ENCODE measurements around the gene NTRK2.

NTRK2 gene

DNA sequence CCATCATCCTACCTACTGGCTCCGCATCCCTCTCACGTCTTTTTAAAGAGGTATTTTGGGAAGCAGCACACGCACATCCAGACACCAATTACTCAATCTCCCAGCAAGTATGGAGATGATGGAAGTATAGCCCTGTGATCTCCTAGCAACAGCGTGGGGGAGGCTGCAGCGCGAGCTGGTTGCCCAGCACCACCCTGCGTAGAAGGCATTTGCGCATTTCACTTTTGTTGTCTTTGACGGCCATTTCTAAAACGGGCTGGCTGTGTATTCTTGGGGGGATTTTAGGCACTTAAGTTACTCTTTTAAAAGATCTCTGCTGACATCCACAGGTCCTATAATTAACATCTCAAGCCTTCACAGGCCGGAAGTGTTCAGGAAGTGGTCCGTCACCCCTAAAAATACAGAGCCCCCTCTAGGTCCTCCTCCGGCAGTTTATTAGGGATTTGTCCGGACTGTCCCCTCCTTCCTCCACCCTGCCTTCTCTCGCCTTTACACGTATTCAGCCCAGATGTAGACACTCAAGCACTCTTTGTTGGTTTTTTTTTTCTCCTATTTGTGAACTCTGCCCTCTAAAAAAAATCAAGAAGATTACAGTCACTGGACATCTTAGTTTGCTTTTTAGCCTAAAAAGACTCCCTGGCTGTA, 371.4 kb downstream of the NTRK2 start:
- no peaks in the 10 kb centered on the region for H3K36me3 ChIP-seq (ENCODE audit: insufficient read depth, low read length)
- H3K4me1 ChIP-seq (ENCODE audit: control insufficient read depth, insufficient read depth, low read length): no peaks in the 10 kb centered on the region
- H3K9ac ChIP-seq (ENCODE audit: low read depth, low read length): no peak overlapping the region
- peaks cover 3% of the 10 kb centered on the region for H3K9me3 ChIP-seq (replicated peaks; ENCODE audit: low read length)
- no peak overlapping the region for H3K4me3 ChIP-seq (ENCODE audit: low read length)
- no peak overlapping the region for H3K4me2 ChIP-seq (ENCODE audit: low read length)
- H3K27me3 ChIP-seq (ENCODE audit: control insufficient read depth, insufficient read depth, low read length): no peaks in the 10 kb centered on the region

DNA sequence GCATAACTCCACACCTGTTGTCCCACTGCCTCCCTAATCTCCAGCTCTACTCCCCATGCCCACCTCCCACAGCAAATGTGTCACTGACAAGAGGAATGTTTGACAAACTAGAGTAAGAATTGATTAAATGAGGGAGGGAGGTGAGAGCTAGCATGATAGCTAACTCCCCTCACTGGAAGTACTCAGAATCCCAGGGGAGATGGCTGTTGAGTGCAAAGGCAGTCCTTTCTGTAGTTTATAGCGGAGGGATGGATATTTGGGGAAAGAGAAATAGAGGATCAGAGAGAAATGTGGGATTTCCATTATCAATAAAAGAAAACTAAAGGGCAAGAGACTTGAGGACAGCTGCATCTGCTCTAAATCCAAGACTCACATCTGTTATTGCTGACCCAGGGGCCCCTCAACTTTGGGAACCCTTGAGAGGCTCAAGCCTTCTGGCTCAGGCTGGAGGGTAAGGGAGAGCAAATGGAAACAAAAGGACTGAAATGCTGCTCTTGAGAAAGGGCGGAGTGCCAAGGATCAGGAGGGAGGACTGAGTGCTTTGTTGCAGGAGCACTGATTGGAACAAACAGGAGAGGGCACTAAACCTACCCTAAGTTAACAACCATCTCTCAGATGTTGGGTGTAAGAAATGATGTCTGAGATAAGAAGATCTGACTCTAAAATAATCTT, 372.1 kb downstream of the NTRK2 start:
- H3K4me2 ChIP-seq (ENCODE audit: low read length): no peak overlapping the region
- no peaks in the 10 kb centered on the region for H3K4me1 ChIP-seq (ENCODE audit: control insufficient read depth, insufficient read depth, low read length)
- no peak overlapping the region for H3K4me3 ChIP-seq (ENCODE audit: low read length)
- peaks cover under 1% of the 10 kb centered on the region for H3K9me3 ChIP-seq (replicated peaks; ENCODE audit: low read length)
- H3K36me3 ChIP-seq (ENCODE audit: insufficient read depth, low read length): no peaks in the 10 kb centered on the region
- H3K9ac ChIP-seq (ENCODE audit: low read depth, low read length): no peak overlapping the region
- H3K27me3 ChIP-seq (ENCODE audit: control insufficient read depth, insufficient read depth, low read length): no peaks in the 10 kb centered on the region

DNA sequence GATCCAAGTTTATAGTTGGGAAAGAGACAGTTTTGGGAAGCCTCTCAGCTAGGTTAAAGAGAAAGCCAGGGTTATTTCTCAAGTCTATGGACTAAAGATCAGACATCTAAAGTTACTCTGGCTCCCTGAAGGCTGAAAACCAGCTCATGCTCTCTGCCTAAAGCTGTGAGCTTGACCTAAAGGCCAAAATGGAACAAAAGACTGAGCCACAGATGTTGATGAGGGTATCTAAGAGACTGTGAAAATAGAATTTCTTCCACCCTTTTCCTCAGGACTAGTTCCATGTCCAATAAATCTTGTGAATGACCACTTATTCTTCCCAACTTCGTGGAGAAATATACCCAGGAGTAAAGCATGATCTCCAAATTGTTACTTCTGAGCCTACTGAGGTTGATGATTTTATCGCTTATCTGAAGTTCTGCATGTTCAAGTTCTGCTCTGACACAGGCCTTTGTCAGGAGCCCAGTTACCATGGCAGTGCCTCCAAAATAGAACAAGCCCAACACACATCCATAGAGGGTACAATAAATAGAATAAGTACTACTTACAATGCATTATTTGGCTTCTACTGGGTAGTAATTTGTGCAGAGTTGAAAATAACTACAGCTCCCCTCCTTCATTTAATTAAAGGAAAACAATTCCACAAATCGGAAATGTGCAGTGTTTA, 373.6 kb downstream of the NTRK2 start:
- Histone ChIP-seq H3K9ac (ENCODE audit: low read depth, low read length) (no peak overlapping the region), H3K4me3 (ENCODE audit: low read length) (no peak overlapping the region), H3K27me3 (ENCODE audit: control insufficient read depth, insufficient read depth, low read length) (no peaks in the 10 kb centered on the region), H3K36me3 (ENCODE audit: insufficient read depth, low read length) (no peaks in the 10 kb centered on the region), H3K9me3 (replicated peaks; ENCODE audit: low read length) (no peaks in the 10 kb centered on the region), H3K4me1 (ENCODE audit: control insufficient read depth, insufficient read depth, low read length) (no peaks in the 10 kb centered on the region), H3K4me2 (ENCODE audit: low read length) (no peak overlapping the region)

DNA sequence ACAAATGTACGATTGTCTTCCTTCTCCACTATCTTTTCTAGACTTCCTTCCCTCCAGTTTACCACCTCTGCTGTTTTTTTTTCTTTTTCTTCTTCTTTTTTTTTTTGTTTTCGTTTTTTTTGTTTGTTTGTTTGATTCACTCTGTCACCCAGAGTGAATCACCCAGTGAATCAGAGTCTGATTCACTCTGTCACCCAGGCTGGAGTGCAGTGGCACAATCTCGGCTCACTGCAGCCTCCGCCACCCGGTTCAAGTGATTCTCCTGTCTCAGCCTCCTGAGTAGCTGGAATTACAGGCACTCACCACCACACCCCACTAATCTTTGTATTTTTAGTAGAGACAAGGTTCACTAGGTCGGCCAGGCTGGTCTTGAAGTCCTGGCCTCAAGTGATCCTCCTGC, 375.7 kb downstream of the NTRK2 start:
- no peaks in the 10 kb centered on the region for H3K36me3 ChIP-seq (ENCODE audit: insufficient read depth, low read length)
- no peaks in the 10 kb centered on the region for H3K9me3 ChIP-seq (replicated peaks; ENCODE audit: low read length)
- no peak overlapping the region for H3K4me2 ChIP-seq (ENCODE audit: low read length)
- H3K9ac ChIP-seq (ENCODE audit: low read depth, low read length): no peak overlapping the region
- H3K4me1 ChIP-seq (ENCODE audit: control insufficient read depth, insufficient read depth, low read length): no peaks in the 10 kb centered on the region
- H3K4me3 ChIP-seq (ENCODE audit: low read length): no peak overlapping the region
- H3K27me3 ChIP-seq (ENCODE audit: control insufficient read depth, insufficient read depth, low read length): no peaks in the 10 kb centered on the region

DNA sequence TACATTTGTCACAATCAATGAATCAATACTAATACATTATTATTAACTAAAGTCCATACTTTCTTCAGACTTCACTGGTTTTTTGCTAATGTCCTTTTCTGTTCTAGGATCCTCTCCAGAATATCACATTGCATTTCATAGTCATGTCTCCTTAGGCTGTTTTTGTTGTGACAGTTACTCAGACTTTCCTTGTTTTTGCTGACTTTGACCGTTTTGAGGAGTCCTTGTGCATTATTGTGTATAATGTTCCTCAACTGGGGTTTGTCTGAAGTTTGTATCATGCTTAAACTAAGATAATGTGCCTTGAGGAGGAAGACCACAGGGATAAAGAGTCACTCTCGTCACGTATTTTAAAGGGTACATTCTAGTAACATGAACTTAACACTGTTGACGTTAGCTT, 376.9 kb downstream of the NTRK2 start:
- Histone ChIP-seq H3K4me2 (ENCODE audit: low read length) (no peak overlapping the region), H3K27me3 (ENCODE audit: control insufficient read depth, insufficient read depth, low read length) (no peaks in the 10 kb centered on the region), H3K4me3 (ENCODE audit: low read length) (no peak overlapping the region), H3K9me3 (replicated peaks; ENCODE audit: low read length) (no peaks in the 10 kb centered on the region), H3K9ac (ENCODE audit: low read depth, low read length) (no peak overlapping the region), H3K36me3 (ENCODE audit: insufficient read depth, low read length) (no peaks in the 10 kb centered on the region), H3K4me1 (ENCODE audit: control insufficient read depth, insufficient read depth, low read length) (no peaks in the 10 kb centered on the region)

DNA sequence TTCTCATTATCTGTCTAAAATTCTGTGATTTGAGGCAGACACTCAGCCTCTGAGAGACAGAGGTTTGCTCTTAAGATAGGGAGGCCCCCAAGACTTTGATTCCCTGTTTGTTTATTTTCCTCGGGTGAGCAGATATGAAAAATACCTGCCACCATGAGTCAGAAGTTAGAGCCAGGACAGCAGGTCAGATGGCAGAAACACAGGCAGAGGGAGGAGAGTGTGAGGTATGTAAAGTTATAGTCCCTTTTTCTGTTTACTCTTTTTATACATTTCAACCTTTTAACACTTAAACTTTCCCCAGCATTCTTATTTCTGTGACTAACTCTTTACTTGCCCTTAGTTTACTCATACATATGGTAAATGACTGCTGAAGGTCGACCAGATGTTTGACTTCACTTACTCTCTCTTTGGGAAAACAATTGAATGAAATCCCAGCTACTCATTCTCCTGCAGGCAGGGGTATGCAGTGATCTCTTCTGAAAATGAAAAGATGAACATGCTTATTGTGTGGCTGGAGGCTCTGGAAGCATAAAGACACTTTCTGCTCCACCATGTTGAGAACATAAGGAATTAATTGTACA, 383.8 kb downstream of the NTRK2 start:
- H3K4me1 ChIP-seq (ENCODE audit: control insufficient read depth, insufficient read depth, low read length): no peaks in the 10 kb centered on the region
- H3K36me3 ChIP-seq (ENCODE audit: insufficient read depth, low read length): no peaks in the 10 kb centered on the region
- no peaks in the 10 kb centered on the region for H3K27me3 ChIP-seq (ENCODE audit: control insufficient read depth, insufficient read depth, low read length)
- no peak overlapping the region for H3K4me3 ChIP-seq (ENCODE audit: low read length)
- H3K9ac ChIP-seq (ENCODE audit: low read depth, low read length): no peak overlapping the region
- no peaks in the 10 kb centered on the region for H3K9me3 ChIP-seq (replicated peaks; ENCODE audit: low read length)
- no peak overlapping the region for H3K4me2 ChIP-seq (ENCODE audit: low read length)

- Histone ChIP-seq H3K4me3 (ENCODE audit: low read length) (no peak overlapping the region), H3K27me3 (ENCODE audit: control insufficient read depth, insufficient read depth, low read length) (no peaks in the 10 kb centered on the region), H3K9ac (ENCODE audit: low read depth, low read length) (no peak overlapping the region), H3K4me1 (ENCODE audit: control insufficient read depth, insufficient read depth, low read length) (no peaks in the 10 kb centered on the region), H3K36me3 (ENCODE audit: insufficient read depth, low read length) (no peaks in the 10 kb centered on the region), H3K9me3 (replicated peaks; ENCODE audit: low read length) (no peaks in the 10 kb centered on the region), H3K4me2 (ENCODE audit: low read length) (no peak overlapping the region)
Observed at GRCh38 chr9:85054017-85054416, 384.5 kb downstream of the NTRK2 start.

DNA sequence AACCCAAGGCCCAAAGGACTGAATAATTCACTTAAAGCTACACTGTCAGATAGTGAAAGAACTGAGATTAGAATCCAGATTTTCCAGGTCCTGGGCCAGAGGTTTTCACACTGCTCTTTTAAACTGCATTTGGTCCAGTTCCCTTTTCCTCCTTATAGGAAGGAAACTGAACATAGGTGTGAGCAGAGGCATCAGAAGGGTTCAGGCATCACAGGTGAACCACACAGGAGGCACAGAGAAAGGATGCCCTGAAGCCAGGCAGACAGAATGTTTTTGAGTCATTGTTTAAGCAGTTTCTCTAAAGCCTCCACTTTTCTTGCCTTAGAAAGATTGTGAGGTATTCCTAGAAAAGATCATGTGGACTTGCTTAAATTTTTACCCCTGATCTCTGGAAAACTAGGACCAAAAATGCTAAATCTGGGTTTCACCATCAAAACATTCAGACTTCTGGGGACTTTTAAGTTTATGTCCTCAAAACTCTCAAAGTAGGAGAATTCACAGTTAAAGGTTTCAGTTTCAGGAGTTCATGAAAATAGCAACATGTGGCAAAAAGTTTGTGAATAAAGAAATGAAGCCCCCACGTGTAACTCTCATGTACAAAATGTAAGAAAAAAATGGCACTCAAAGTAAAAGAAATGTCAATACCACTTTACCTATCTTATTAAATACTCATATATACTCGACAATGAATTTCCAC, 386.1 kb downstream of the NTRK2 start:
- Histone ChIP-seq H3K27me3 (ENCODE audit: control insufficient read depth, insufficient read depth, low read length) (no peaks in the 10 kb centered on the region), H3K9ac (ENCODE audit: low read depth, low read length) (no peak overlapping the region), H3K4me2 (ENCODE audit: low read length) (no peak overlapping the region), H3K9me3 (replicated peaks; ENCODE audit: low read length) (no peaks in the 10 kb centered on the region), H3K36me3 (ENCODE audit: insufficient read depth, low read length) (no peaks in the 10 kb centered on the region), H3K4me1 (ENCODE audit: control insufficient read depth, insufficient read depth, low read length) (no peaks in the 10 kb centered on the region), H3K4me3 (ENCODE audit: low read length) (no peak overlapping the region)

- H3K9ac ChIP-seq (ENCODE audit: low read depth, low read length): no peak overlapping the region
- no peaks in the 10 kb centered on the region for H3K36me3 ChIP-seq (ENCODE audit: insufficient read depth, low read length)
- H3K4me1 ChIP-seq (ENCODE audit: control insufficient read depth, insufficient read depth, low read length): no peaks in the 10 kb centered on the region
- no peak overlapping the region for H3K4me2 ChIP-seq (ENCODE audit: low read length)
- H3K27me3 ChIP-seq (ENCODE audit: control insufficient read depth, insufficient read depth, low read length): no peaks in the 10 kb centered on the region
- no peaks in the 10 kb centered on the region for H3K9me3 ChIP-seq (replicated peaks; ENCODE audit: low read length)
- no peak overlapping the region for H3K4me3 ChIP-seq (ENCODE audit: low read length)
Observed at GRCh38 chr9:85056203-85056572, 386.7 kb downstream of the NTRK2 start.

GRCh38 chr9:85061969-85062368, 392.4 kb downstream of the NTRK2 start:
- Histone ChIP-seq H3K4me1 (ENCODE audit: control insufficient read depth, insufficient read depth, low read length) (no peaks in the 10 kb centered on the region), H3K36me3 (ENCODE audit: insufficient read depth, low read length) (no peaks in the 10 kb centered on the region), H3K9me3 (replicated peaks; ENCODE audit: low read length) (no peaks in the 10 kb centered on the region), H3K9ac (ENCODE audit: low read depth, low read length) (no peak overlapping the region), H3K27me3 (ENCODE audit: control insufficient read depth, insufficient read depth, low read length) (no peaks in the 10 kb centered on the region), H3K4me3 (ENCODE audit: low read length) (no peak overlapping the region), H3K4me2 (ENCODE audit: low read length) (no peak overlapping the region)

DNA sequence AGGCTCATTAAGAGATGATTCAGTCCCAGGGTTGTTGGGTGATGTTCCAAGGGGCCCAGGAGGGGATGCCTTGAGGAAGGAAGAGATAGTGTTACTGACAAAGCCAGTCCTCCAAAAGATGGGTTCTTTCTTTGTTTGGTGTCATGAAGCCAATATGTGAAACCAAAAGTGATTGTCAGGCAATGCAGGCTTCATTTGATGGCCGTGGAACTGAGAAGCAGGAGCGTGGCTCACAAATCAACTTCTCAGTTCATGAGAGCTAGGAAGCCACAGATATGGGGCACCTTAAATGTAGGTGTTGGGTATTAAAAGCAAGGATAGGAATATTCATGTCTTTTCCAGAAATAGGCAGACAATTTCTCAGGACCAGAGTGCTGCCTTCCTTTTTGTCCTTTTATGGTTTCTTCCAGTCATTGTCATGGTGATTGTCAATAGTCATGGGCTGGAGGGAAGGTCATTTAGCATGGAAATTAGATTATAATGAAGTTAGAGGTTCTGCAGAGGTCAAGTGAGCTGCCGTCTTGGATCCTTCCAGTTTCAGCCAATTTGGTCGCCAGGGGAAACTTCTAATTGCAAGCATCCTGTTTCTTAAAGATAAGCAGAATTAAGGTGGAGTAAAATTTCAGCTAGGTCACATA, 393.0 kb downstream of the NTRK2 start:
- Histone ChIP-seq H3K27me3 (ENCODE audit: control insufficient read depth, insufficient read depth, low read length) (no peaks in the 10 kb centered on the region), H3K4me3 (ENCODE audit: low read length) (no peak overlapping the region), H3K4me2 (ENCODE audit: low read length) (no peak overlapping the region), H3K36me3 (ENCODE audit: insufficient read depth, low read length) (no peaks in the 10 kb centered on the region), H3K9ac (ENCODE audit: low read depth, low read length) (no peak overlapping the region), H3K4me1 (ENCODE audit: control insufficient read depth, insufficient read depth, low read length) (no peaks in the 10 kb centered on the region), H3K9me3 (replicated peaks; ENCODE audit: low read length) (no peaks in the 10 kb centered on the region)

Measured in skeletal muscle satellite cell (primary cell).